ENCODE measurements around the gene TET2. TPM values are rescaled to one million over a fixed set of nuclear protein-coding genes. Genes with fewer than 3 reads are reported as not detected.

TET2 gene
- polyA plus RNA-seq, 4 donors: 22.3 to 25.3 (median 24.1) TPM

GRCh38 chr4:105139646-105140045 lies 7.0 kb upstream of the TET2 start:
- no peak for DNase-seq (ENCODE audit: low read depth in 4 of 4, low spot score in 3 of 4)

GRCh38 chr4:105140684-105141490 lies 5.8 kb upstream of the TET2 start:
- DNase-seq (ENCODE audit: low read depth in 4 of 4, low spot score in 3 of 4): peak in 1 of 4 donors; percentile 14

- peak in 2 of 4 donors; percentile 12 to 18 for DNase-seq (ENCODE audit: low read depth in 4 of 4, low spot score in 3 of 4)
Measured at GRCh38 chr4:105145156-105145902, 1.3 kb upstream of the TET2 start.

- peak in 2 of 4 donors; percentile 12 to 25 for DNase-seq (ENCODE audit: low read depth in 4 of 4, low spot score in 3 of 4)
Measured at GRCh38 chr4:105145903-105146275, 787 bp upstream of the TET2 start.

GRCh38 chr4:105147016-105147552 lies 408 bp downstream of the TET2 start:
- peak in 1 of 4 donors; percentile 20 for DNase-seq (ENCODE audit: low read depth in 4 of 4, low spot score in 3 of 4)

GRCh38 chr4:105147553-105148161 lies 981 bp downstream of the TET2 start:
- DNase-seq (ENCODE audit: low read depth in 4 of 4, low spot score in 3 of 4): peak; percentile 40 to 60 (median 50)

DNA sequence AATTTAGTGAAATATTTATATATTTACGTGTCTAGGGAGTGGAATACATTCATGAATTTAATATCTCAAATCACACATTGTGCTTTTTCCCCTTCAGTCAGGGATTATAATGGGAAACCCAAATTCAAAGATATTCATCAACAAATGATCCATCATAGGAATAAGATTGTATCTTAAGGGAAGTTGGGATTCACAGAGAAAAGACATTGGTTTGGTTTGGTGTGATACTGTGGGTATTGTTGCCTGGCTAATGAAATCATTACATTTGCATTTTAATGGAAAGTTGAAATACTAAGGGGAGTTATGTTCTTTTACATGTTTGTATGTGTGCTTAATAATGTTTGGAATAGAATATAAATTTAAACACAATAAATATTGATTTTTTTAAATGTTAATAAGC lies 1.7 kb downstream of the TET2 start:
- DNase-seq (ENCODE audit: low read depth in 4 of 4, low spot score in 3 of 4): no peak

DNA sequence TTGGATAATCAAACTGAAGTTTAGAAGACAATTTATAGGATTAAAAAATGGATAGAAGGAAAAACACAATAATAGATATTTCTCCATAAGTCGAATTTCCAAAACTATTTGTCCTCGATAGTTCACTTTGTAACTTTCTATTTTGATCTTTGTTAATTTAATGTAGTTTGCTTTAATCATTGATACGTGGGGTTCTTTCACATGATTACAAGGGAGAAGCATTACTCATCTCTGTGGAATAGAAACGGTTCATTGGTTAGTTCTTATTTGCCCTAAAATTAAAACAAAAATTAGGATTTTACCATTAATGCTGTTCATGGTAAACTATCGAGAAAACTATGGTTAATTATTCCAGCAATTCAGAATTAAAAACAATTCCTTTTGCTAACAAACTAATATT lies 2.1 kb downstream of the TET2 start:
- DNase-seq (ENCODE audit: low read depth in 4 of 4, low spot score in 3 of 4): no peak

- no peak for DNase-seq (ENCODE audit: low read depth in 4 of 4, low spot score in 3 of 4)
Measured at GRCh38 chr4:105149771-105150170, 3.1 kb downstream of the TET2 start.

GRCh38 chr4:105150503-105150902 lies 3.8 kb downstream of the TET2 start:
- no peak for DNase-seq (ENCODE audit: low read depth in 4 of 4, low spot score in 3 of 4)

DNA sequence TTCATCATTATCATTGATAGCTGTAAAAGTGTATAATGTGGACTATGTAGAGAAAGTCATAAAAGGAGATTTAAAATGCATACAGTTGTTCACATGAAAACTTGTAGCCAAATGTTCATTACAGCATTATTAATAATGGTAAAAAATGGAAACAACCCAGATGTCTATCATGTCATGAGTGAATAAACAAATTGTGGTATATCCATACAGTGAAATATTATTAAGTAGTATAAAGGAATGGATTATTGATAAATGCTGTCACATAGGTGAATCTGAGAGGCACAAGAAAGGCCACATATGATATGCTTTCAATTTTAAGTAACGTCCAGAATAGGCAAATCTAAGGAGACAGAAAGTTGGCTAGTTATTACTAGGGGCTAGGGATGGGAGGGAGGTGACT lies 7.1 kb downstream of the TET2 start:
- no peak for DNase-seq (ENCODE audit: low read depth in 4 of 4, low spot score in 3 of 4)

GRCh38 chr4:105154576-105154975 lies 7.9 kb downstream of the TET2 start:
- DNase-seq (ENCODE audit: low read depth in 4 of 4, low spot score in 3 of 4): no peak

DNA sequence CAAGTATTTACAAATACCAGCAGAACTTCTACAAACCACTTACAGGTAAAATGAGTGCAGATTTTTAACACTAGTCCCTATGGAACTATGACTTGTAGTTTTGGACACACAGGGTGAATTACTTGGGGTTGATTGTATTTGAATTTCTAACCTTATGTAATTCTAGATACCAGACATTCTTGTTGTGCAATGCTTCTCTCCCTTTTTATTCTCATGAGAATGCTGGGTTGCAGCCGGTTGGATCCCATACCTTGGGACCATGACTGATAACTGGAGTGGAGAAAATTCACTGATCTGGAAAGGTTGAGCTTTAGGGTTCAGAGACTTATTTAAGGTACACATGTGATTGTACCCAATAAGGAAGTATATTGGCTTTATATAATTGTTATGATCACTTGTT lies 8.8 kb downstream of the TET2 start:
- no peak for DNase-seq (ENCODE audit: low read depth in 4 of 4, low spot score in 3 of 4)

DNA sequence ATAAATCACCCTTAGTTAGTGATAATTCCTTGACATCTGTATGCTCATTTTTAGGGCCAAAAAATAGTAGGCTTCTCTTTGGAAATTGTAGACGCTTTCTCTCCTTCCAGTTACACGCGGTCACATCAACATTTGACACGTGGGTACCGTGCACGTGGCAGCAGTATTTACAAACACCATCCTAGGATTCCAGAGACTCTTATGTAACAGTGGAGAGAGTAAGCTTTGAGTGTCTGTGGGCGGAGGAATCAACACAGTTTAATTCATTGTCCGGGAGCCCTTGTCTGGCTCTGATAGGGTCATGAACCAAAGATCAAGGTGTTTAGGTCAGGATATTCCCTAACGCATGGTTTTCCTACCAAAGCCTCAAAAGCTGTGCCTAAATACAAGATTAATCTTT lies 12.2 kb downstream of the TET2 start:
- no peak for DNase-seq (ENCODE audit: low read depth in 4 of 4, low spot score in 3 of 4)

DNA sequence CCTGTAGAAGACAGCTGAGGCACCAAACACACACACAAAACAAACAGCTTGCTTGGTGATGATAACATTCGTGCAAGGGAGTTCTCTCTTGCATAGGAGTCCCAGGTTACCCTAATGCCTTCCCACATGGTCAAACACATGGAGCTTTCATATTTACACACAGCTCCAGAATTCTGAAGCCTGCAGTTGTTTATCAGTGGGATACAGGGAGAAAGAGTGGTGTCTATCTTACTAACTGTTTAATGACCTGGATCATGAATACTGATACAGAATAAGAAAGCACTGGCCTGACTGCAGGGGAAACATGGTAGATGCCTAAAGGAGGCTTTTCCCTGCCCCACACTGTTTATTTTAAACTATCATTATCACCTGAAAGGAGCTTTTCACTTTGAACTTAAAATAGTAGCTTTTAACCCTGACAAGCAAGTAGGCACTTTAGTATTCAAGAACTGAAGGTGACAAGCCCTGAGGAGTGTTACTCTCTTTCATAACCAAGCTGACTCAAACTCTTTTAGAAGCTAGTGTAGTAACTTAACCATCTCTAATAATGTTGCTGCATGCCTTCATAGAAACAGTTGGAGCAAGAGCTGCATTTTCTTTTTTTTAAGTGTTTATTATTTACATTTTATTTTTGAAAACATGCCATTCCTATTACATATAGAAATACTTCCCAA lies 15.6 kb downstream of the TET2 start:
- DNase-seq (ENCODE audit: low read depth in 4 of 4, low spot score in 3 of 4): no peak

DNA sequence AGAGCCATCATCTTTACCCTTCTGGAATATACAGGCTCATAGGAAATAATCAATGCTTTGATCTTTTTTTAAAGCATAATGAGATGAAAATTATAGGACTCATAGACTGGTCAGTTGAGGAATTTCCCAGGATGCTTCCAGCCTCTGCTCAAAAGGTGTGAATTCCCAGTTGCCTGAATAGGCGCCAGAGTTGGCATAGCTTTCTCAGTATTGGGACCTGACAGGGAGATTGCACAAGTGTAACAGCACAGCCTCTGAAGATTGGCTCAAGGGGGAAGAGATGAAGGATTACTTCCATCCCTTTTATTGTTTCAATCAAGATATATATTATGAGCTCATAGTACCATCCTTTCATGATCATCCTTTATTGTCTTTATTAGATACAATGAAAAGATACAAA lies 17.9 kb downstream of the TET2 start:
- no peak for DNase-seq (ENCODE audit: low read depth in 4 of 4, low spot score in 3 of 4)

- no peak for DNase-seq (ENCODE audit: low read depth in 4 of 4, low spot score in 3 of 4)
Measured at GRCh38 chr4:105166066-105166465, 19.4 kb downstream of the TET2 start.

DNA sequence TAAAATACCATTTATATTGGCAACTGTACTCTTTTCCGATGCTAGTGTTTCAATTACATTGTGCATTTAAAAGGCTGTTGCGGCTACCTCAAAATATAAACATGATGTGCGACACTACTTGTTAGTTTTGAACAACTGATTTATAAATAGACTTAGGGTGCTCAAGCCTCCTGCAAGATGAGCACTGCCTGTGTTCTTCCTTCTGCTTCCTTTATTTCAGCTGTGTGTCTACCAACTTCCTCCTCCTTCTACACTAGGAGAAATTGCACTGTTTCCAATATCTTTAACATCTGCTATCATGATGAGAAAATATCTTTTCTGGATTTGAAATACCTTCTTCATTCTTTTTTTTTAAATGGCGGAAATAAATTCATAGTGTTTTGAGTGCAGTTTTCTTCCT lies 24.0 kb downstream of the TET2 start:
- DNase-seq (ENCODE audit: low read depth in 4 of 4, low spot score in 3 of 4): no peak

- DNase-seq (ENCODE audit: low read depth in 4 of 4, low spot score in 3 of 4): no peak
Measured at GRCh38 chr4:105171912-105172311, 25.2 kb downstream of the TET2 start.

- no peak for DNase-seq (ENCODE audit: low read depth in 4 of 4, low spot score in 3 of 4)
Measured at GRCh38 chr4:105174098-105174497, 27.4 kb downstream of the TET2 start.
